IMR-90 (cell line): ENCODE data around the gene LGALS14. TPM values are rescaled to one million over a fixed set of nuclear protein-coding genes. Genes with fewer than 3 reads are reported as not detected.

Source experiments
- ATAC-seq: fragments of 200-7000 bp; cut with Tn5 transposase; 2 replicates; pipeline ENCODE4 v1.9.1; 2020; ENCODE audit warnings: low read depth, mild to moderate bottlenecking, moderate library complexity
- BruUV-seq: library from RNA; stranded (reverse); fragments of 400-500 nt; replicated peaks from 2 replicates; lab custom pipeline; 2021; lab: Mats Ljungman, UMichigan
- CTCF ChIA-PET: fragments of 300-600 bp; formaldehyde crosslinking; extraction: SDS; loops from one replicate; lab custom pipeline; 2021; ENCODE audit warnings: antibody characterized with exemption; lab: Yijun Ruan, JAX
- POLR2A ChIA-PET: fragments of 300-600 bp; sonication (Branson Sonifier 250); formaldehyde crosslinking; loops from one replicate; lab custom pipeline; 2022; ENCODE audit warnings: antibody characterized with exemption; ENCODE audit not compliant: unreplicated experiment; lab: Charles Lee
- DNase-seq: peaks from one replicate; pipeline ENCODE4 v3.0.0; 2013
- H2AFZ ChIP-seq: replicated peaks from 2 replicates; pipeline ENCODE3; 2013; ENCODE audit warnings: low read length, mild to moderate bottlenecking; ENCODE audit not compliant: poor library complexity
- H2AK5ac ChIP-seq: 2 replicates; pipeline ENCODE4 v1.6.1; 2013; ENCODE audit warnings: low read depth, low read length, inconsistent platforms
- H2AK9ac ChIP-seq: replicated peaks from 2 replicates; pipeline ENCODE3; 2013; ENCODE audit warnings: mild to moderate bottlenecking, low read depth, low read length, moderate library complexity; ENCODE audit not compliant: poor library complexity
- H2BK120ac ChIP-seq: 2 replicates; pipeline ENCODE4 v1.6.1; 2013; ENCODE audit warnings: low read depth, low read length, inconsistent platforms
- H2BK15ac ChIP-seq: 3 replicates; pipeline ENCODE4 v1.6.1; 2013; ENCODE audit warnings: low read depth, low read length, inconsistent platforms
- H2BK20ac ChIP-seq: 2 replicates; pipeline ENCODE4 v1.6.1; 2013; ENCODE audit warnings: low read depth, mild to moderate bottlenecking, inconsistent platforms, low read length, moderate library complexity
- H2BK5ac ChIP-seq: 2 replicates; pipeline ENCODE4 v1.6.1; 2013; ENCODE audit warnings: mild to moderate bottlenecking, low read depth, low read length, inconsistent platforms; ENCODE audit not compliant: poor library complexity, severe bottlenecking
- H3K14ac ChIP-seq: replicated peaks from 2 replicates; pipeline ENCODE4 v1.6.1; 2013; ENCODE audit warnings: low read depth, low read length, inconsistent platforms
- H3K18ac ChIP-seq: 2 replicates; pipeline ENCODE4 v1.6.1; 2013; ENCODE audit warnings: low read depth, low read length, control low read depth
- H3K23ac ChIP-seq: 2 replicates; pipeline ENCODE4 v1.6.1; 2013; ENCODE audit warnings: low read depth, low read length, inconsistent platforms
- H3K27ac ChIP-seq: 2 replicates; pipeline ENCODE4 v1.5.1; 2013; ENCODE audit warnings: mild to moderate bottlenecking, control low read depth, low read length; ENCODE audit not compliant: insufficient read depth
- H3K27me3 ChIP-seq: 2 replicates; pipeline ENCODE4 v1.6.1; 2013; ENCODE audit warnings: low read length; ENCODE audit not compliant: control insufficient read depth, insufficient read depth
- H3K36me3 ChIP-seq: 2 replicates; pipeline ENCODE4 v1.6.1; 2013; ENCODE audit warnings: low read length, mixed read lengths; ENCODE audit not compliant: control insufficient read depth, insufficient read depth
- H3K4ac ChIP-seq: 2 replicates; pipeline ENCODE4 v1.6.1; 2013; ENCODE audit warnings: low read depth, low read length, inconsistent platforms
- H3K4me1 ChIP-seq: 2 replicates; pipeline ENCODE4 v1.6.1; 2013; ENCODE audit warnings: low read length, mixed read lengths; ENCODE audit not compliant: control insufficient read depth, insufficient read depth
- H3K4me2 ChIP-seq: 2 replicates; pipeline ENCODE4 v1.6.1; 2013; ENCODE audit warnings: low read depth, mild to moderate bottlenecking, control low read depth, low read length, moderate library complexity
- H3K4me3 ChIP-seq: 2 replicates; pipeline ENCODE4 v1.5.1; 2013; ENCODE audit warnings: low read depth, mild to moderate bottlenecking, control low read depth, low read length, moderate library complexity; ENCODE audit not compliant: insufficient read depth
- H3K56ac ChIP-seq: 2 replicates; pipeline ENCODE4 v1.6.1; 2013; ENCODE audit warnings: low read length, inconsistent platforms; ENCODE audit not compliant: insufficient read depth; ENCODE audit errors: extremely low read depth
- H3K79me1 ChIP-seq, 2 experiments: 2 replicates each; pipeline ENCODE4 v1.6.1; 2013; ENCODE audit warnings: low read length in 2 of 2, inconsistent platforms in 1 of 2, low read depth in 1 of 2
- H3K9ac ChIP-seq: 2 replicates; pipeline ENCODE4 v1.6.1; 2013; ENCODE audit warnings: low read depth, low read length, control low read depth
- H3K9me1 ChIP-seq: 2 replicates; pipeline ENCODE4 v1.6.1; 2013; ENCODE audit warnings: low read length, inconsistent platforms; ENCODE audit not compliant: insufficient read depth
- H3K9me3 ChIP-seq: 2 replicates; pipeline ENCODE4 v1.6.1; 2013; ENCODE audit warnings: low read length; ENCODE audit not compliant: control insufficient read depth, insufficient read depth
- H4K20me1 ChIP-seq: 2 replicates; pipeline ENCODE4 v1.6.1; 2013; ENCODE audit warnings: low read length, inconsistent platforms; ENCODE audit not compliant: insufficient read depth
- H4K5ac ChIP-seq: 2 replicates; pipeline ENCODE4 v1.6.1; 2013; ENCODE audit warnings: mild to moderate bottlenecking, low read depth, low read length, control low read depth
- H4K8ac ChIP-seq, 2 experiments: 2 replicates each; pipeline ENCODE4 v1.6.1; 2013; ENCODE audit warnings: low read depth in 2 of 2, low read length in 2 of 2, control low read depth in 1 of 2, inconsistent platforms in 1 of 2
- H4K91ac ChIP-seq: 2 replicates; pipeline ENCODE4 v1.6.1; 2013; ENCODE audit warnings: low read depth, low read length, inconsistent platforms; ENCODE audit not compliant: insufficient read depth
- BHLHE40 ChIP-seq: fragments of 150-350 bp; IDR thresholded peaks from 2 replicates; pipeline ENCODE4 v1.6.1; 2016; ENCODE audit warnings: mild to moderate bottlenecking, low read depth, low read length
- CEBPB ChIP-seq: IDR thresholded peaks from 2 replicates; pipeline ENCODE4 v1.6.1; 2012; ENCODE audit warnings: low read depth, low read length, improper control_type of control experiment
- CHD1 ChIP-seq: IDR thresholded peaks from 2 replicates; pipeline ENCODE4 v1.6.1; 2012; ENCODE audit warnings: low read depth, low read length, improper control_type of control experiment
- FOS ChIP-seq: fragments of 150-350 bp; IDR thresholded peaks from 2 replicates; pipeline ENCODE4 v1.6.1; 2016; ENCODE audit warnings: low read depth, low read length
- MAFK ChIP-seq: IDR thresholded peaks from 2 replicates; pipeline ENCODE4 v1.6.1; 2012; ENCODE audit warnings: low read depth, low read length, improper control_type of control experiment
- MAZ ChIP-seq: IDR thresholded peaks from 2 replicates; pipeline ENCODE4 v1.6.1; 2012; ENCODE audit warnings: low read depth, mild to moderate bottlenecking, low read length, improper control_type of control experiment, moderate library complexity, borderline replicate concordance
- MXI1 ChIP-seq: IDR thresholded peaks from 2 replicates; pipeline ENCODE4 v1.6.1; 2012; ENCODE audit warnings: low read depth, mild to moderate bottlenecking, low read length, moderate library complexity, borderline replicate concordance
- NFE2L2 ChIP-seq: fragments of 150-350 bp; IDR thresholded peaks from 2 replicates; pipeline ENCODE4 v1.6.1; 2016; ENCODE audit warnings: low read depth, mild to moderate bottlenecking, low read length
- POLR2A ChIP-seq: IDR thresholded peaks from 2 replicates; pipeline ENCODE4 v1.6.1; 2012; ENCODE audit warnings: mild to moderate bottlenecking, low read depth, low read length
- RAD21 ChIP-seq: IDR thresholded peaks from 2 replicates; pipeline ENCODE4 v1.6.1; 2012; ENCODE audit warnings: low read length, improper control_type of control experiment
- RCOR1 ChIP-seq: IDR thresholded peaks from 2 replicates; pipeline ENCODE4 v1.6.1; 2012; ENCODE audit warnings: mild to moderate bottlenecking, low read length, improper control_type of control experiment; ENCODE audit not compliant: insufficient replicate concordance
- RFX5 ChIP-seq: IDR thresholded peaks from 2 replicates; pipeline ENCODE4 v1.8.0; 2012; ENCODE audit warnings: low read depth, mild to moderate bottlenecking, low read length, moderate library complexity
- SMC3 ChIP-seq: fragments of 150-350 bp; IDR thresholded peaks from 2 replicates; pipeline ENCODE4 v1.6.1; 2016; ENCODE audit warnings: low read depth, mild to moderate bottlenecking, antibody characterized with exemption, low read length, moderate library complexity
- WGBS, 2 experiments: methylation state at CpG; one replicate each; pipeline versions ENCODE4 v1.1.5 to v1.1.7; 2013; ENCODE audit warnings: missing lambda C conversion rate in 2 of 2; ENCODE audit not compliant: insufficient read length in 1 of 2; ENCODE audit errors: extremely low coverage in 2 of 2; 5-methylcytosine and 5-hydroxymethylcytosine counted together
- dilution Hi-C: fragments of 300-500 bp; cut with HindIII; formaldehyde crosslinking; loops from one replicate; pipeline ENCODE4 v1.14.3; 2018; ENCODE audit warnings: low sequenced_read_pairs; ENCODE audit not compliant: unreplicated experiment
- in situ Hi-C: fragments of 300-500 bp; cut with MboI; formaldehyde crosslinking; loops from 3 replicates; pipeline ENCODE4 v1.14.3; 2019; ENCODE audit warnings: low sequenced_read_pairs, inconsistent platforms, mixed read lengths
- intact Hi-C: fragments of 100-400 bp; cut with micrococcal nuclease; formaldehyde crosslinking; loops from 2 replicates; pipeline ENCODE4 v1.10.0; 2022
- polyA plus RNA-seq, 3 experiments: library from polyadenylated mRNA; depleted of rRNA; stranded (reverse); fragments of >200 nt; gene quantifications; 2 replicates each; pipeline ENCODE4 v1.2.3, GENCODE V29; 2012; ENCODE audit warnings: low replicate concordance in 1 of 3
- total RNA-seq: library from RNA; depleted of rRNA; stranded (reverse); fragments of >200 nt; gene quantifications from 2 replicates; pipeline ENCODE4 v1.2.3, GENCODE V29; 2012
- TF ChIP-seq, protein P1 (sequence below): fragments of 150-350 bp; IDR thresholded peaks from 2 replicates; pipeline ENCODE4 v1.6.1; 2016; ENCODE audit warnings: low read depth, mild to moderate bottlenecking, low read length, moderate library complexity, borderline replicate concordance
- TF ChIP-seq, protein P2 (sequence below): fragments of 150-350 bp; IDR thresholded peaks from 2 replicates; pipeline ENCODE4 v1.6.1; 2017; ENCODE audit warnings: mild to moderate bottlenecking, antibody characterized with exemption, low read length, low read depth

Gene LGALS14
- total and polyA plus RNA-seq, 2 of the 4 experiments (the other 2 are of a cell fraction): not detected

- Histone ChIP-seq H3K4ac (no peak overlapping the region), H3K27ac (no peak overlapping the region), H3K9ac (no peak overlapping the region), H3K79me1 (no peaks in the 10 kb centered on the region), H3K4me3 (no peak overlapping the region), H3K9me1 (no peaks in the 10 kb centered on the region), H2BK5ac (no peak overlapping the region), H3K56ac (no peak overlapping the region), H3K4me2 (no peak overlapping the region), H3K36me3 (no peaks in the 10 kb centered on the region), H3K27me3 (no peaks in the 10 kb centered on the region), H3K9me3 (no peaks in the 10 kb centered on the region), H3K14ac (no peak overlapping the region), H4K8ac (no peak overlapping the region), H2AK5ac (no peak overlapping the region), H4K5ac (no peak overlapping the region), H2AFZ (no peak overlapping the region), H4K20me1 (no peaks in the 10 kb centered on the region), H2BK15ac (no peak overlapping the region), H2AK9ac (no peak overlapping the region), H3K4me1 (no peaks in the 10 kb centered on the region), H2BK120ac (no peak overlapping the region), H2BK20ac (no peak overlapping the region), H4K91ac (no peak overlapping the region), H3K18ac (no peak overlapping the region), H3K23ac (no peak overlapping the region)
- dilution Hi-C loops: no loop called here
- no CpG with 5 or more reads among the region's 5 CpGs for WGBS, 2 experiments
- TF ChIP-seq MXI1 (no peak), RFX5 (no peak), CHD1 (no peak), RCOR1 (no peak), MAFK (no peak), NFE2L2 (no peak), SMC3 (no peak), FOS (no peak), MAZ (no peak), CEBPB (no peak), BHLHE40 (no peak), RAD21 (no peak), POLR2A (no peak)
- TF ChIP-seq, protein P1, sequence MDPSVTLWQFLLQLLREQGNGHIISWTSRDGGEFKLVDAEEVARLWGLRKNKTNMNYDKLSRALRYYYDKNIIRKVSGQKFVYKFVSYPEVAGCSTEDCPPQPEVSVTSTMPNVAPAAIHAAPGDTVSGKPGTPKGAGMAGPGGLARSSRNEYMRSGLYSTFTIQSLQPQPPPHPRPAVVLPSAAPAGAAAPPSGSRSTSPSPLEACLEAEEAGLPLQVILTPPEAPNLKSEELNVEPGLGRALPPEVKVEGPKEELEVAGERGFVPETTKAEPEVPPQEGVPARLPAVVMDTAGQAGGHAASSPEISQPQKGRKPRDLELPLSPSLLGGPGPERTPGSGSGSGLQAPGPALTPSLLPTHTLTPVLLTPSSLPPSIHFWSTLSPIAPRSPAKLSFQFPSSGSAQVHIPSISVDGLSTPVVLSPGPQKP: no peak
- TF ChIP-seq, protein P2, sequence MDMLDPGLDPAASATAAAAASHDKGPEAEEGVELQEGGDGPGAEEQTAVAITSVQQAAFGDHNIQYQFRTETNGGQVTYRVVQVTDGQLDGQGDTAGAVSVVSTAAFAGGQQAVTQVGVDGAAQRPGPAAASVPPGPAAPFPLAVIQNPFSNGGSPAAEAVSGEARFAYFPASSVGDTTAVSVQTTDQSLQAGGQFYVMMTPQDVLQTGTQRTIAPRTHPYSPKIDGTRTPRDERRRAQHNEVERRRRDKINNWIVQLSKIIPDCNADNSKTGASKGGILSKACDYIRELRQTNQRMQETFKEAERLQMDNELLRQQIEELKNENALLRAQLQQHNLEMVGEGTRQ: no peak
- DNase-seq: no peak
- CTCF ChIA-PET: no interaction called here
- ATAC-seq: no peak
- POLR2A ChIA-PET: no interaction called here
- in situ Hi-C loops: no loop called here
- intact Hi-C loops: no loop called here
- no TSS peak for BruUV-seq
These were observed 31.8 kb downstream of the LGALS14 start for GRCh38 chr19:39736088-39736487.
